GM12874 (cell line): Measurements from ENCODE around the gene GDA.

ENCODE experiments used
- TF ChIP-seq, protein P1 (sequence below): IDR thresholded peaks from 2 replicates; pipeline ENCODE4 v1.5.1; 2011; ENCODE audit warnings: low read depth, mild to moderate bottlenecking, control low read depth, low read length, moderate library complexity; ENCODE audit not compliant: insufficient read depth

Gene GDA

GRCh38 chr9:72129271-72130156 lies 19.7 kb upstream of the GDA start:
- TF ChIP-seq, protein P1, sequence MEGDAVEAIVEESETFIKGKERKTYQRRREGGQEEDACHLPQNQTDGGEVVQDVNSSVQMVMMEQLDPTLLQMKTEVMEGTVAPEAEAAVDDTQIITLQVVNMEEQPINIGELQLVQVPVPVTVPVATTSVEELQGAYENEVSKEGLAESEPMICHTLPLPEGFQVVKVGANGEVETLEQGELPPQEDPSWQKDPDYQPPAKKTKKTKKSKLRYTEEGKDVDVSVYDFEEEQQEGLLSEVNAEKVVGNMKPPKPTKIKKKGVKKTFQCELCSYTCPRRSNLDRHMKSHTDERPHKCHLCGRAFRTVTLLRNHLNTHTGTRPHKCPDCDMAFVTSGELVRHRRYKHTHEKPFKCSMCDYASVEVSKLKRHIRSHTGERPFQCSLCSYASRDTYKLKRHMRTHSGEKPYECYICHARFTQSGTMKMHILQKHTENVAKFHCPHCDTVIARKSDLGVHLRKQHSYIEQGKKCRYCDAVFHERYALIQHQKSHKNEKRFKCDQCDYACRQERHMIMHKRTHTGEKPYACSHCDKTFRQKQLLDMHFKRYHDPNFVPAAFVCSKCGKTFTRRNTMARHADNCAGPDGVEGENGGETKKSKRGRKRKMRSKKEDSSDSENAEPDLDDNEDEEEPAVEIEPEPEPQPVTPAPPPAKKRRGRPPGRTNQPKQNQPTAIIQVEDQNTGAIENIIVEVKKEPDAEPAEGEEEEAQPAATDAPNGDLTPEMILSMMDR: no peak

- TF ChIP-seq, protein P1: no peak
Observed at GRCh38 chr9:72130321-72130720, 18.9 kb upstream of the GDA start.

DNA sequence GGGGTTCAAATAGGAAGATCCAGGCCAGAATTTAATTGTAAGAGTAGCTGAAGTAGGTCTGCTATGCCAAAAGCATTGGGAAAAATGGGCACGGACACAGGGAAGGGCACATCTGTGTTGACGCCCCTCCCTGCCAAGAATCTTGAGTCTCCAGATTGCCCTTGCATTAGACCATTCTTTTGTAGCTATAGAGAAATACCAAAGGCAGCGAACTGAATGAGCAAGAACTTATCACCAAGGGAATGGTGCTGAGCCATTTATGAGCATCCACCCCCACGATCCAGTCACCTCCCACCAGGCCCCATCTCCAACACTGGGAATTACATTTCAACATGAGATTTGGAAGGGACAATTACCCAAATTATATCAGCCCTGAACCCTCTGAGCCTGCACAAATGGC lies 18.0 kb upstream of the GDA start:
- TF ChIP-seq, protein P1: no peak

- TF ChIP-seq, protein P1: no peak
Observed at GRCh38 chr9:72132052-72132451, 17.2 kb upstream of the GDA start.

GRCh38 chr9:72133365-72134035 lies 15.7 kb upstream of the GDA start:
- TF ChIP-seq, protein P1: no peak

GRCh38 chr9:72134801-72135200 lies 14.4 kb upstream of the GDA start:
- TF ChIP-seq, protein P1: no peak

GRCh38 chr9:72137697-72138365 lies 11.4 kb upstream of the GDA start:
- TF ChIP-seq, protein P1: no peak
